Sigmoid colon (tissue), 7 donors: ENCODE results near the gene OR10H5. TPM values are rescaled to one million over a fixed set of nuclear protein-coding genes. Genes with fewer than 3 reads are reported as not detected.
"Not testable (repeated sequence)": the region's sequence is repeated elsewhere in the genome, so short reads cannot be mapped to it uniquely, and the experiment has no call there.

Source experiments
- DNase-seq: peaks from one replicate; pipeline ENCODE4 v3.0.0-alpha.2; 2019
- H3K27ac ChIP-seq, 4 donors: fragments of 200-600 bp; sonication (generic); one replicate each; pipeline ENCODE4 v1.5.1; 2016 to 2019; ENCODE audit warnings: mild to moderate bottlenecking in 1 of 4
- H3K27me3 ChIP-seq, 3 donors: fragments of 200-600 bp; sonication (generic); one replicate each; pipeline ENCODE4 v1.5.1; 2019; ENCODE audit warnings: mild to moderate bottlenecking in 1 of 3
- H3K36me3 ChIP-seq, 4 donors: fragments of 200-600 bp; sonication (generic); one replicate each; pipeline ENCODE4 v1.5.1; 2016 to 2019
- H3K4me1 ChIP-seq, 4 donors: fragments of 200-600 bp; sonication (generic); one replicate each; pipeline ENCODE4 v1.5.1; 2017 to 2019
- H3K4me3 ChIP-seq, 4 donors: fragments of 200-600 bp; sonication (generic); one replicate each; pipeline ENCODE4 v1.5.1; 2017 to 2019; ENCODE audit warnings: mild to moderate bottlenecking in 2 of 4, moderate library complexity in 1 of 4
- H3K9me3 ChIP-seq, 4 donors: fragments of 200-600 bp in 3 of 4; sonication (generic) in 3 of 4; one replicate each; pipeline versions ENCODE4 v1.5.1 to v1.6.1; 2013 to 2019
- CTCF ChIP-seq, 4 experiments: fragments of 450-650 bp in 3 of 4; fragments of 200-600 bp in 1 of 4; IDR thresholded peaks; one replicate each; pipeline ENCODE4 v1.5.1; 2016 to 2019; ENCODE audit warnings: antibody characterized with exemption in 4 of 4, mild to moderate bottlenecking in 3 of 4, moderate library complexity in 2 of 4
- EP300 ChIP-seq, 4 donors: sonication (generic); formaldehyde crosslinking; IDR thresholded peaks; one replicate each; pipeline ENCODE4 v1.6.1; 2017; ENCODE audit warnings: antibody characterized with exemption in 4 of 4
- POLR2A ChIP-seq, 2 donors: fragments of 450-650 bp; IDR thresholded peaks; one replicate each; pipeline ENCODE4 v1.6.1; 2016; ENCODE audit warnings: antibody characterized with exemption in 2 of 2, mild to moderate bottlenecking in 2 of 2, moderate library complexity in 2 of 2
- POLR2AphosphoS5 ChIP-seq, 4 donors: sonication (generic); formaldehyde crosslinking; IDR thresholded peaks; one replicate each; pipeline ENCODE4 v1.6.1; 2017; ENCODE audit warnings: antibody characterized with exemption in 4 of 4
- WGBS, 2 donors: extraction: QIAGEN DNeasy Blood & Tissue Kit; methylation state at CpG; one replicate each; pipeline ENCODE4 v1.1.7; 2013; 5-methylcytosine and 5-hydroxymethylcytosine counted together
- intact Hi-C: fragments of 100-400 bp; cut with DNase I; formaldehyde crosslinking; loops from one replicate; pipeline ENCODE4 v1.15.1; 2023
- polyA plus RNA-seq, 3 donors: library from polyadenylated mRNA; stranded (reverse); fragments of 200-250 nt; gene quantifications; one replicate each; pipeline ENCODE4 v1.2.3, GENCODE V29; 2013
- total RNA-seq, 4 donors: library from RNA; depleted of rRNA; stranded (reverse); fragments of >200 nt; gene quantifications; one replicate each; pipeline ENCODE4 v1.1.0, GENCODE V29; 2016
- donor health status: healthy with polysubstance abuse.
- donor health status: Bipolar disorder and iron deficiency.
- donor health status: healthy.

OR10H5 gene
- total and polyA plus RNA-seq, 7 donors: under 0.01 TPM; not detected in 6

GRCh38 chr19:15837221-15837731, 49.8 kb downstream of the OR10H5 start:
- Histone ChIP-seq H3K4me3 (peak overlapping the region; percentile 58 to 91 (median 75)), H3K27me3 (no peaks in the 10 kb centered on the region), H3K4me1 (peaks cover 0 to 13% (median 6%) of the 10 kb centered on the region in 4 donors), H3K9me3 (no peaks in the 10 kb centered on the region), H3K27ac (peak overlapping the region; percentile 90 to 100 (median 98)), H3K36me3 (no peaks in the 10 kb centered on the region)
- WGBS, 2 donors: 0 to 1% methylated on average over 9 of the region's 9 CpGs
- TF ChIP-seq POLR2AphosphoS5 (IDR thresholded peaks at IDR 0.05): no peak
- no peak for TF ChIP-seq EP300 (IDR thresholded peaks at IDR 0.05)
- no peak for TF ChIP-seq POLR2A (IDR thresholded peaks at IDR 0.05)
- TF ChIP-seq CTCF (IDR thresholded peaks at IDR 0.05): no peak
- intact Hi-C loops: loop anchor here (2.0 to 10.0 kb wide), 6 partner anchors 55 to 635 kb away; partner anchors contain the start of genes CYP4F12, EPS15L1, FAM32A and RAB8A
- no peak for DNase-seq

- Histone ChIP-seq H3K4me3 (no peak overlapping the region), H3K27ac (no peak overlapping the region), H3K27me3 (no peaks in the 10 kb centered on the region), H3K36me3 (no peaks in the 10 kb centered on the region), H3K9me3 (no peaks in the 10 kb centered on the region), H3K4me1 (peaks cover 0 to 13% (median 6%) of the 10 kb centered on the region in 4 donors)
- intact Hi-C loops: loop anchor here (5.0 to 10.0 kb wide), 5 partner anchors 56 to 634 kb away; partner anchors contain the start of genes EPS15L1, FAM32A and RAB8A
- 97% methylated on average over 3 of the region's 3 CpGs for WGBS, 2 donors
- no peak for TF ChIP-seq EP300 (IDR thresholded peaks at IDR 0.05)
- TF ChIP-seq CTCF (IDR thresholded peaks at IDR 0.05): no peak
- no peak for TF ChIP-seq POLR2AphosphoS5 (IDR thresholded peaks at IDR 0.05)
- DNase-seq: no peak
Measured at GRCh38 chr19:15838351-15838750, 50.9 kb downstream of the OR10H5 start.

- intact Hi-C loops: loop anchor here (5.0 to 10.0 kb wide), 5 partner anchors 58 to 632 kb away; partner anchors contain the start of genes EPS15L1, FAM32A and RAB8A
- 61 to 75% methylated on average over 4 of the region's 4 CpGs for WGBS, 2 donors
- not testable (repeated sequence) for H3K36me3 ChIP-seq, H3K27ac ChIP-seq, H3K27me3 ChIP-seq, DNase-seq, H3K9me3 ChIP-seq, H3K4me3 ChIP-seq
- peaks cover 0 to 13% (median 6%) of the 10 kb centered on the region in 4 donors for H3K4me1 ChIP-seq
Measured at GRCh38 chr19:15839888-15840287, 52.4 kb downstream of the OR10H5 start.

- Histone ChIP-seq H3K27me3 (no peaks in the 10 kb centered on the region), H3K27ac (no peak overlapping the region), H3K9me3 (no peaks in the 10 kb centered on the region), H3K4me1 (peaks cover 0 to 9% (median 3%) of the 10 kb centered on the region in 4 donors), H3K4me3 (no peak overlapping the region), H3K36me3 (no peaks in the 10 kb centered on the region)
- DNase-seq: no peak
- TF ChIP-seq EP300 (IDR thresholded peaks at IDR 0.05) (no peak), POLR2A (IDR thresholded peaks at IDR 0.05) (no peak), POLR2AphosphoS5 (IDR thresholded peaks at IDR 0.05) (no peak), CTCF (IDR thresholded peaks at IDR 0.05) (no peak)
- intact Hi-C loops: no loop called here
- WGBS, 2 donors: 72 to 76% methylated on average over 2 of the region's 2 CpGs
Measured at GRCh38 chr19:15840833-15841232, 53.4 kb downstream of the OR10H5 start.

- 65 to 66% methylated on average over 11 of the region's 11 CpGs for WGBS, 2 donors
- no peaks in the 10 kb centered on the region for H3K27me3 ChIP-seq
- intact Hi-C loops: no loop called here
- peaks cover 0 to 5% (median 0%) of the 10 kb centered on the region in 4 donors for H3K4me1 ChIP-seq
- TF ChIP-seq POLR2AphosphoS5 (IDR thresholded peaks at IDR 0.05) (no peak), POLR2A (IDR thresholded peaks at IDR 0.05) (no peak)
- no peaks in the 10 kb centered on the region for H3K9me3 ChIP-seq
- no peak overlapping the region for H3K4me3 ChIP-seq
- no peak overlapping the region for H3K27ac ChIP-seq
- H3K36me3 ChIP-seq: no peaks in the 10 kb centered on the region
- no peak for DNase-seq
Measured at GRCh38 chr19:15841875-15842569, 54.6 kb downstream of the OR10H5 start.
